Measurements from ENCODE around the gene CELF5.
"Not testable (repeated sequence)": the region's sequence is repeated elsewhere in the genome, so short reads cannot be mapped to it uniquely, and the experiment has no call there.

The CELF5 gene

GRCh38 chr19:3227054-3227626 lies 2.7 kb downstream of the CELF5 start:
- TF ChIP-seq FOXP2 (optimal IDR thresholded peaks at IDR 0.05; ENCODE audit: control extremely low read depth, extremely low read length, insufficient read depth) (no peak), EZH2 (IDR thresholded peaks at IDR 0.05) (no peak), POLR2AphosphoS5 (IDR thresholded peaks at IDR 0.05; ENCODE audit: borderline replicate concordance, low read depth, low read length) (no peak)
- DNase-seq (ENCODE audit: low read depth, low spot score), result no peak
- Histone ChIP-seq H3K9ac (ENCODE audit: insufficient read length) (no peak overlapping the region), H3K27ac (no peak overlapping the region), H3K36me3 (ENCODE audit: insufficient read depth, low read length) (no peaks in the 10 kb centered on the region), H3K4me3 (no peak overlapping the region), H3K9me3 (ENCODE audit: low read depth, low read length) (no peaks in the 10 kb centered on the region)

GRCh38 chr19:3229346-3229743 lies 4.9 kb downstream of the CELF5 start:
- no peaks in the 10 kb centered on the region for H3K36me3 ChIP-seq (ENCODE audit: insufficient read depth, low read length)
- H3K4me3 ChIP-seq, result no peak overlapping the region
- H3K9me3 ChIP-seq (ENCODE audit: low read depth, low read length), result no peaks in the 10 kb centered on the region
- H3K9ac ChIP-seq (ENCODE audit: insufficient read length), result no peak overlapping the region
- DNase-seq (ENCODE audit: low read depth, low spot score), result no peak
- no peak for TF ChIP-seq EZH2 (IDR thresholded peaks at IDR 0.05)
- no peak for TF ChIP-seq POLR2AphosphoS5 (IDR thresholded peaks at IDR 0.05; ENCODE audit: borderline replicate concordance, low read depth, low read length)
- TF ChIP-seq FOXP2 (optimal IDR thresholded peaks at IDR 0.05; ENCODE audit: control extremely low read depth, extremely low read length, insufficient read depth), result no peak
- no peak overlapping the region for H3K27ac ChIP-seq

- Histone ChIP-seq H3K36me3 (ENCODE audit: insufficient read depth, low read length) (no peaks in the 10 kb centered on the region), H3K27ac (no peak overlapping the region)
These were observed 5.5 kb downstream of the CELF5 start for GRCh38 chr19:3229888-3230496.

GRCh38 chr19:3231288-3231687 lies 6.8 kb downstream of the CELF5 start:
- TF ChIP-seq EZH2 (IDR thresholded peaks at IDR 0.05), result no peak
- no peak for TF ChIP-seq POLR2AphosphoS5 (IDR thresholded peaks at IDR 0.05; ENCODE audit: borderline replicate concordance, low read depth, low read length)
- TF ChIP-seq FOXP2 (optimal IDR thresholded peaks at IDR 0.05; ENCODE audit: control extremely low read depth, extremely low read length, insufficient read depth), result no peak
- Histone ChIP-seq H3K9me3 (ENCODE audit: low read depth, low read length) (no peaks in the 10 kb centered on the region), H3K36me3 (ENCODE audit: insufficient read depth, low read length) (no peaks in the 10 kb centered on the region), H3K27ac (no peak overlapping the region), H3K9ac (ENCODE audit: insufficient read length) (no peak overlapping the region), H3K4me3 (no peak overlapping the region)
- DNase-seq (ENCODE audit: low read depth, low spot score), result no peak

More at GRCh38 chr19:3229888-3230496, 5.5 kb downstream of the CELF5 start:
- Histone ChIP-seq H3K9ac (ENCODE audit: insufficient read length) (no peak overlapping the region), H3K4me3 (no peak overlapping the region), H3K9me3 (ENCODE audit: low read depth, low read length) (no peaks in the 10 kb centered on the region)
- DNase-seq (ENCODE audit: low read depth, low spot score), result no peak
- TF ChIP-seq POLR2AphosphoS5 (IDR thresholded peaks at IDR 0.05; ENCODE audit: borderline replicate concordance, low read depth, low read length) (no peak), FOXP2 (optimal IDR thresholded peaks at IDR 0.05; ENCODE audit: control extremely low read depth, extremely low read length, insufficient read depth) (no peak), EZH2 (IDR thresholded peaks at IDR 0.05) (no peak)

- TF ChIP-seq POLR2AphosphoS5 (IDR thresholded peaks at IDR 0.05; ENCODE audit: borderline replicate concordance, low read depth, low read length) (no peak), FOXP2 (optimal IDR thresholded peaks at IDR 0.05; ENCODE audit: control extremely low read depth, extremely low read length, insufficient read depth) (no peak), EZH2 (IDR thresholded peaks at IDR 0.05) (no peak)
- no peaks in the 10 kb centered on the region for H3K9me3 ChIP-seq (ENCODE audit: low read depth, low read length)
- DNase-seq (ENCODE audit: low read depth, low spot score), result no peak
- H3K4me3 ChIP-seq, result no peak overlapping the region
- no peak overlapping the region for H3K27ac ChIP-seq
- no peak overlapping the region for H3K9ac ChIP-seq (ENCODE audit: insufficient read length)
- no peaks in the 10 kb centered on the region for H3K36me3 ChIP-seq (ENCODE audit: insufficient read depth, low read length)
These were observed 8.7 kb downstream of the CELF5 start for GRCh38 chr19:3233116-3233515.

- Histone ChIP-seq H3K4me3 (no peak overlapping the region), H3K36me3 (ENCODE audit: insufficient read depth, low read length) (no peaks in the 10 kb centered on the region), H3K9me3 (ENCODE audit: low read depth, low read length) (no peaks in the 10 kb centered on the region)
These were observed 9.4 kb downstream of the CELF5 start for GRCh38 chr19:3233831-3234230.

GRCh38 chr19:3234800-3235199 lies 10.3 kb downstream of the CELF5 start:
- no peak overlapping the region for H3K9ac ChIP-seq (ENCODE audit: insufficient read length)
- no peak overlapping the region for H3K4me3 ChIP-seq
- DNase-seq (ENCODE audit: low read depth, low spot score), result no peak
- no peaks in the 10 kb centered on the region for H3K9me3 ChIP-seq (ENCODE audit: low read depth, low read length)
- no peak overlapping the region for H3K27ac ChIP-seq
- no peak for TF ChIP-seq EZH2 (IDR thresholded peaks at IDR 0.05)
- no peak for TF ChIP-seq FOXP2 (optimal IDR thresholded peaks at IDR 0.05; ENCODE audit: control extremely low read depth, extremely low read length, insufficient read depth)
- TF ChIP-seq POLR2AphosphoS5 (IDR thresholded peaks at IDR 0.05; ENCODE audit: borderline replicate concordance, low read depth, low read length), result no peak
- H3K36me3 ChIP-seq (ENCODE audit: insufficient read depth, low read length), result no peaks in the 10 kb centered on the region

More at GRCh38 chr19:3233831-3234230, 9.4 kb downstream of the CELF5 start:
- H3K27ac ChIP-seq, result no peak overlapping the region
- no peak for DNase-seq (ENCODE audit: low read depth, low spot score)
- H3K9ac ChIP-seq (ENCODE audit: insufficient read length), result no peak overlapping the region
- no peak for TF ChIP-seq FOXP2 (optimal IDR thresholded peaks at IDR 0.05; ENCODE audit: control extremely low read depth, extremely low read length, insufficient read depth)
- TF ChIP-seq EZH2 (IDR thresholded peaks at IDR 0.05), result no peak
- no peak for TF ChIP-seq POLR2AphosphoS5 (IDR thresholded peaks at IDR 0.05; ENCODE audit: borderline replicate concordance, low read depth, low read length)

GRCh38 chr19:3235604-3236003 lies 11.1 kb downstream of the CELF5 start:
- H3K4me3 ChIP-seq; H3K9me3 ChIP-seq (ENCODE audit: low read depth, low read length); H3K9ac ChIP-seq (ENCODE audit: insufficient read length); H3K36me3 ChIP-seq (ENCODE audit: insufficient read depth, low read length); DNase-seq (ENCODE audit: low read depth, low spot score); H3K27ac ChIP-seq: not testable (repeated sequence)

GRCh38 chr19:3236272-3236671 lies 11.8 kb downstream of the CELF5 start:
- Histone ChIP-seq H3K4me3 (no peak overlapping the region), H3K9me3 (ENCODE audit: low read depth, low read length) (no peaks in the 10 kb centered on the region), H3K36me3 (ENCODE audit: insufficient read depth, low read length) (no peaks in the 10 kb centered on the region), H3K9ac (ENCODE audit: insufficient read length) (no peak overlapping the region), H3K27ac (no peak overlapping the region)
- TF ChIP-seq FOXP2 (optimal IDR thresholded peaks at IDR 0.05; ENCODE audit: control extremely low read depth, extremely low read length, insufficient read depth) (no peak), EZH2 (IDR thresholded peaks at IDR 0.05) (no peak), POLR2AphosphoS5 (IDR thresholded peaks at IDR 0.05; ENCODE audit: borderline replicate concordance, low read depth, low read length) (no peak)
- no peak for DNase-seq (ENCODE audit: low read depth, low spot score)
